Gastrocnemius medialis (tissue), 4 donors: ENCODE data around the gene PTPRN2.

ENCODE experiments used
- POLR2A ChIP-seq, 2 donors: fragments of 450-650 bp; IDR thresholded peaks; one replicate each; pipeline ENCODE4 v1.6.1; 2017; ENCODE audit warnings: antibody characterized with exemption in 2 of 2, mild to moderate bottlenecking in 2 of 2, moderate library complexity in 2 of 2
- TF ChIP-seq, protein P1 (sequence below), 5 experiments: fragments of 450-650 bp in 3 of 5; fragments of 200-600 bp in 2 of 5; sonication (generic) in 2 of 5; IDR thresholded peaks in 4 of 5; conservative IDR thresholded peaks in 1 of 5; 1 replicate in 4 of 5; 2 replicates in 1 of 5; pipeline ENCODE4 v1.5.1; 2016 to 2019; ENCODE audit warnings: antibody characterized with exemption in 5 of 5, mild to moderate bottlenecking in 3 of 5, moderate library complexity in 3 of 5

DNA sequence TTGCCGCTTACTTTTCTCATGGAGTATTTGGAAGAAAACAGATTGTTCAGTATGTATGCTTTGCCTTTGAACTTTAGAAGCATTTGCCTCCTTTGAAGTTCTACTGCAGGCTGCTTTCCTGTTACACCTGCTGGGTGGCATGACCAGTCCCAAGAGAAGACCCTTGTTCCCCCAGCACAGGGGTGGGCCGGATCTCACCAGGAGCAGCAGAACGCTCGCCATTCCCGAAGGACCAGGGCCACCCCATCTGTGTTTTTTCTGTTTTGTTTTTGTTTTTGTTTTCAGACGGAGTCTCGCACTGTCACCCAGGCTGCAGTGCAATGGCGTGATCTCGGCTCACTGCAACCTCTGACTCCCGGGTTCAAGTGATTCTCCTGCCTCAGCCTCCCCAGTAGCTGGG, 493.6 kb downstream of the PTPRN2 start:
- TF ChIP-seq, protein P1, sequence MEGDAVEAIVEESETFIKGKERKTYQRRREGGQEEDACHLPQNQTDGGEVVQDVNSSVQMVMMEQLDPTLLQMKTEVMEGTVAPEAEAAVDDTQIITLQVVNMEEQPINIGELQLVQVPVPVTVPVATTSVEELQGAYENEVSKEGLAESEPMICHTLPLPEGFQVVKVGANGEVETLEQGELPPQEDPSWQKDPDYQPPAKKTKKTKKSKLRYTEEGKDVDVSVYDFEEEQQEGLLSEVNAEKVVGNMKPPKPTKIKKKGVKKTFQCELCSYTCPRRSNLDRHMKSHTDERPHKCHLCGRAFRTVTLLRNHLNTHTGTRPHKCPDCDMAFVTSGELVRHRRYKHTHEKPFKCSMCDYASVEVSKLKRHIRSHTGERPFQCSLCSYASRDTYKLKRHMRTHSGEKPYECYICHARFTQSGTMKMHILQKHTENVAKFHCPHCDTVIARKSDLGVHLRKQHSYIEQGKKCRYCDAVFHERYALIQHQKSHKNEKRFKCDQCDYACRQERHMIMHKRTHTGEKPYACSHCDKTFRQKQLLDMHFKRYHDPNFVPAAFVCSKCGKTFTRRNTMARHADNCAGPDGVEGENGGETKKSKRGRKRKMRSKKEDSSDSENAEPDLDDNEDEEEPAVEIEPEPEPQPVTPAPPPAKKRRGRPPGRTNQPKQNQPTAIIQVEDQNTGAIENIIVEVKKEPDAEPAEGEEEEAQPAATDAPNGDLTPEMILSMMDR (IDR thresholded peaks at IDR 0.05 in 4 of 5, conservative IDR thresholded peaks at IDR 0.05 in 1 of 5): no peak
- no peak for TF ChIP-seq POLR2A (IDR thresholded peaks at IDR 0.05)
